Progenitor cell of endocrine pancreas (in vitro differentiated cells): ENCODE results near the gene SLC22A2. TPM values are rescaled to one million over a fixed set of nuclear protein-coding genes. Genes with fewer than 3 reads are reported as not detected.

ENCODE experiments used
- DNase-seq: peaks from one replicate; pipeline ENCODE4 v3.0.0; 2021; ENCODE audit warnings: low spot score; ENCODE audit not compliant: unreplicated experiment
- H3K27ac Mint-ChIP-seq: 2 replicates; pipeline ENCODE4 v1.8.0; 2021; ENCODE audit warnings: mild to moderate bottlenecking, moderate library complexity, mixed read lengths
- H3K27me3 Mint-ChIP-seq: 2 replicates; pipeline ENCODE4 v1.8.0; 2021; ENCODE audit warnings: mixed read lengths
- H3K36me3 Mint-ChIP-seq: 2 replicates; pipeline ENCODE4 v1.8.0; 2022; ENCODE audit warnings: mixed read lengths; ENCODE audit not compliant: insufficient read depth
- H3K4me1 Mint-ChIP-seq: 2 replicates; pipeline ENCODE4 v1.8.0; 2021; ENCODE audit warnings: low read depth, mixed read lengths
- H3K4me3 Mint-ChIP-seq: 2 replicates; pipeline ENCODE4 v1.8.0; 2021; ENCODE audit warnings: low read depth, mild to moderate bottlenecking, moderate library complexity, mixed read lengths
- H3K9me3 Mint-ChIP-seq: 2 replicates; pipeline ENCODE4 v1.8.0; 2021; ENCODE audit warnings: low read depth, mixed read lengths
- CTCF ChIP-seq: fragments of 200-600 bp; sonication (generic); IDR thresholded peaks from one replicate; pipeline ENCODE4 v1.5.0; 2021; ENCODE audit warnings: antibody characterized with exemption, mild to moderate bottlenecking; ENCODE audit not compliant: unreplicated experiment
- total RNA-seq: library from RNA; stranded (reverse); gene quantifications from 2 replicates; pipeline ENCODE4 v1.2.1, GENCODE V29; 2021

SLC22A2 gene
- total RNA-seq, 1 donor from 2014 or later: not detected

- no peak for TF ChIP-seq CTCF
- H3K9me3 Mint-ChIP-seq: peaks cover 39% of the 10 kb centered on the region
- no peak overlapping the region for H3K4me3 Mint-ChIP-seq
- peaks cover 3% of the 10 kb centered on the region for H3K4me1 Mint-ChIP-seq
- peaks cover 4% of the 10 kb centered on the region for H3K36me3 Mint-ChIP-seq
- no peaks in the 10 kb centered on the region for H3K27me3 Mint-ChIP-seq
- no peak for DNase-seq
- H3K27ac Mint-ChIP-seq: no peak overlapping the region
Observed at GRCh38 chr6:160192840-160193239, 65.8 kb downstream of the SLC22A2 start.

- no peak overlapping the region for H3K27ac Mint-ChIP-seq
- no peak for DNase-seq
- peaks cover 4% of the 10 kb centered on the region for H3K36me3 Mint-ChIP-seq
- H3K4me3 Mint-ChIP-seq: no peak overlapping the region
- H3K27me3 Mint-ChIP-seq: no peaks in the 10 kb centered on the region
- no peak for TF ChIP-seq CTCF
- H3K4me1 Mint-ChIP-seq: no peaks in the 10 kb centered on the region
- peaks cover 29% of the 10 kb centered on the region for H3K9me3 Mint-ChIP-seq
Observed at GRCh38 chr6:160190973-160191372, 67.6 kb downstream of the SLC22A2 start.

GRCh38 chr6:160190081-160190480 is 68.5 kb downstream of the SLC22A2 start:
- H3K4me1 Mint-ChIP-seq: no peaks in the 10 kb centered on the region
- DNase-seq: no peak
- peaks cover 22% of the 10 kb centered on the region for H3K9me3 Mint-ChIP-seq
- no peaks in the 10 kb centered on the region for H3K27me3 Mint-ChIP-seq
- H3K36me3 Mint-ChIP-seq: peaks cover 4% of the 10 kb centered on the region
- no peak overlapping the region for H3K27ac Mint-ChIP-seq
- H3K4me3 Mint-ChIP-seq: no peak overlapping the region
- TF ChIP-seq CTCF: no peak

- Mint-ChIP-seq H3K9me3 (peaks cover 16% of the 10 kb centered on the region), H3K27ac (no peak overlapping the region), H3K36me3 (peaks cover 1% of the 10 kb centered on the region), H3K4me3 (no peak overlapping the region), H3K27me3 (no peaks in the 10 kb centered on the region), H3K4me1 (no peaks in the 10 kb centered on the region)
- TF ChIP-seq CTCF: no peak
- no peak for DNase-seq
Observed at GRCh38 chr6:160188773-160189172, 69.8 kb downstream of the SLC22A2 start.

GRCh38 chr6:160180706-160181105 is 77.9 kb downstream of the SLC22A2 start:
- H3K27me3 Mint-ChIP-seq: no peaks in the 10 kb centered on the region
- no peaks in the 10 kb centered on the region for H3K36me3 Mint-ChIP-seq
- H3K4me1 Mint-ChIP-seq: peaks cover 1% of the 10 kb centered on the region
- H3K9me3 Mint-ChIP-seq: peaks cover 4% of the 10 kb centered on the region
- DNase-seq: no peak
- no peak for TF ChIP-seq CTCF
- H3K27ac Mint-ChIP-seq: no peak overlapping the region
- H3K4me3 Mint-ChIP-seq: no peak overlapping the region

- Mint-ChIP-seq H3K27me3 (no peaks in the 10 kb centered on the region), H3K9me3 (no peaks in the 10 kb centered on the region), H3K4me1 (peaks cover 15% of the 10 kb centered on the region), H3K27ac (no peak overlapping the region), H3K4me3 (no peak overlapping the region), H3K36me3 (no peaks in the 10 kb centered on the region)
- no peak for TF ChIP-seq CTCF
- DNase-seq: no peak
Observed at GRCh38 chr6:160178271-160178670, 80.3 kb downstream of the SLC22A2 start.
